Esophagus squamous epithelium (tissue), 5 donors: ENCODE results near the gene USB1. TPM values are rescaled to one million over a fixed set of nuclear protein-coding genes. Genes with fewer than 3 reads are reported as not detected.

ENCODE experiments used
- DNase-seq: peaks from one replicate; lab custom pipeline; 2025; lab: John Stamatoyannopoulos, UW
- H3K27ac ChIP-seq, 4 donors: fragments of 200-600 bp; sonication (generic); one replicate each; pipeline ENCODE4 v1.5.1; 2016 to 2019; ENCODE audit warnings: mild to moderate bottlenecking in 1 of 4
- H3K27me3 ChIP-seq, 4 donors: fragments of 200-600 bp; sonication (generic); 1 replicate in 3 of 4; 2 replicates in 1 of 4; pipeline versions ENCODE4 v1.5.1 to v1.6.0; 2017 to 2021; ENCODE audit warnings: antibody characterized with exemption in 1 of 4
- H3K36me3 ChIP-seq, 3 donors: fragments of 200-600 bp; sonication (generic); one replicate each; pipeline ENCODE4 v1.5.1; 2016 to 2019
- H3K4me1 ChIP-seq, 3 donors: fragments of 200-600 bp; sonication (generic); one replicate each; pipeline ENCODE4 v1.5.1; 2017 to 2019
- H3K4me3 ChIP-seq, 4 donors: fragments of 200-600 bp; sonication (generic); 1 replicate in 3 of 4; 2 replicates in 1 of 4; pipeline ENCODE4 v1.5.1; 2016 to 2019; ENCODE audit warnings: mild to moderate bottlenecking in 2 of 4, moderate library complexity in 1 of 4
- H3K9me3 ChIP-seq, 3 donors: fragments of 200-600 bp; sonication (generic); one replicate each; pipeline ENCODE4 v1.5.1; 2016 to 2019
- POLR2A ChIP-seq, 4 donors: fragments of 450-650 bp; IDR thresholded peaks; one replicate each; pipeline ENCODE4 v1.6.1; 2017; ENCODE audit warnings: antibody characterized with exemption in 4 of 4, mild to moderate bottlenecking in 4 of 4, moderate library complexity in 3 of 4
- WGBS, 2 donors: methylation state at CpG; one replicate each; pipeline ENCODE4 v1.1.5; 2018; 5-methylcytosine and 5-hydroxymethylcytosine counted together
- intact Hi-C: fragments of 100-400 bp; cut with DNase I; formaldehyde crosslinking; loops from one replicate; pipeline ENCODE4 v1.15.0; 2022
- total RNA-seq, 4 donors: library from RNA; depleted of rRNA; stranded (reverse); fragments of >200 nt; gene quantifications; one replicate each; pipeline ENCODE4 v1.1.0, GENCODE V29; 2016
- TF ChIP-seq, protein P1 (sequence below), 6 experiments: fragments of 450-650 bp in 4 of 6; fragments of 200-600 bp in 2 of 6; sonication (generic) in 2 of 6; IDR thresholded peaks; one replicate each; pipeline ENCODE4 v1.5.1; 2016 to 2019; ENCODE audit warnings: antibody characterized with exemption in 6 of 6, mild to moderate bottlenecking in 4 of 6, moderate library complexity in 4 of 6
- donor health status: DM: yes; HTN: yes; CAD: no.

Gene USB1, protein sequence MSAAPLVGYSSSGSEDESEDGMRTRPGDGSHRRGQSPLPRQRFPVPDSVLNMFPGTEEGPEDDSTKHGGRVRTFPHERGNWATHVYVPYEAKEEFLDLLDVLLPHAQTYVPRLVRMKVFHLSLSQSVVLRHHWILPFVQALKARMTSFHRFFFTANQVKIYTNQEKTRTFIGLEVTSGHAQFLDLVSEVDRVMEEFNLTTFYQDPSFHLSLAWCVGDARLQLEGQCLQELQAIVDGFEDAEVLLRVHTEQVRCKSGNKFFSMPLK
- total RNA-seq: 10 to 100 TPM; 11.2 to 23.9 (median 18.6) TPM

DNA sequence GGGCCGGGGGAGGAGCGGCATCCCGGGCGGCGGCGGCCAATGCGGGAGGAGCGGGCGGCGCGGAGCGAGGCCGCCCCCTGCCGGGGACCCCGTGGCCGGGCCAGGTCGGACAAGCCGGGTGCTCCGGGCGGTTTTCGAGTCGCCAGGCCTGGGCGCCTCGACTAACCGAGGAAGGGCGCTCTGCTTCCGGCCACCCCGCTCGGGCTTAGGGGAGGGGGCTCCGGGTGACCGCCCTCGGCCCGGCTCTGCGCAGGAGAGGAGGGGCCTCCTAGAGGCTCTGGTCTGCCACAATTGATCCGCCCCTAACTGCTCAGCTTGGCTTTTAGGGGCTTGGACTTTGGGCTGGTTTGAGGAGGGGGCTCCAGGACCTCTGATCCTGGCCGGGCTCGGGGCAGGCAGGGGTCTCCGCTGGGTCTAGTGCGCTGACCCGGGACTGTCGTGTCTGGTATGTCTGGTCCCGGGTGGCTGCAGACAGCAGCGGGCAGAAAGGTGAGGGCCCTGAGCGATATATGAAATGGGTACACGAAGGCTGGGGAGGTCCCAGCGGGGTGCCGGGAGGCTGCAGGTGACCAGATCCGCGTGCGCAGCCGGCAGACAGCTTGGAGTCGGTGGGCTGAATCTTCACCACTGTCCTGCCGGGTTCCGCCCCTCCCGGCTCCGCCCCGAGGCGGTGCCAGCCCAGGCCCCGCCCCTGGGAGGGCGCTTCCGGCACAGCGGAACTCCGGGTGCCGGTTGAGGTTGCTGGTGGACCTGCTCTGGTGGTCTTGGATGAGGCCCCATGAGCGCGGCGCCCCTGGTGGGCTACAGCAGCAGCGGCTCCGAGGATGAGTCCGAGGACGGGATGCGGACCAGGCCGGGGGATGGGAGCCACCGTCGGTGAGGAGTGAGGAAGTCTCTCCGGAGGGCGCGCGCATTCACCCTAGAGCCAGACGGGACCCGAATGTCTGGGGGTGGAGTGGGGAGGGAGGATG, at the start of gene USB1:
TSS of gene USB1 (plus strand) at position 702 of the 971 bp plus-strand sequence. CDS start at position 779, 77 bp downstream.
- H3K4me1 ChIP-seq: peaks cover 13 to 48% (median 33%) of the 10 kb centered on the region in 3 donors
- TF ChIP-seq, protein P1, sequence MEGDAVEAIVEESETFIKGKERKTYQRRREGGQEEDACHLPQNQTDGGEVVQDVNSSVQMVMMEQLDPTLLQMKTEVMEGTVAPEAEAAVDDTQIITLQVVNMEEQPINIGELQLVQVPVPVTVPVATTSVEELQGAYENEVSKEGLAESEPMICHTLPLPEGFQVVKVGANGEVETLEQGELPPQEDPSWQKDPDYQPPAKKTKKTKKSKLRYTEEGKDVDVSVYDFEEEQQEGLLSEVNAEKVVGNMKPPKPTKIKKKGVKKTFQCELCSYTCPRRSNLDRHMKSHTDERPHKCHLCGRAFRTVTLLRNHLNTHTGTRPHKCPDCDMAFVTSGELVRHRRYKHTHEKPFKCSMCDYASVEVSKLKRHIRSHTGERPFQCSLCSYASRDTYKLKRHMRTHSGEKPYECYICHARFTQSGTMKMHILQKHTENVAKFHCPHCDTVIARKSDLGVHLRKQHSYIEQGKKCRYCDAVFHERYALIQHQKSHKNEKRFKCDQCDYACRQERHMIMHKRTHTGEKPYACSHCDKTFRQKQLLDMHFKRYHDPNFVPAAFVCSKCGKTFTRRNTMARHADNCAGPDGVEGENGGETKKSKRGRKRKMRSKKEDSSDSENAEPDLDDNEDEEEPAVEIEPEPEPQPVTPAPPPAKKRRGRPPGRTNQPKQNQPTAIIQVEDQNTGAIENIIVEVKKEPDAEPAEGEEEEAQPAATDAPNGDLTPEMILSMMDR (IDR thresholded peaks at IDR 0.05): peak; percentile 57 to 84 (median 72)
- peak in 1 of 4 donors; percentile 72 for TF ChIP-seq POLR2A (IDR thresholded peaks at IDR 0.05)
- peak within 1 kb of the TSS; percentile 65 to 91 (median 78) for H3K4me3 ChIP-seq
- no peaks in the 10 kb centered on the region for H3K9me3 ChIP-seq
- intact Hi-C loops: loop anchor here (5.0 kb wide), 2 partner anchors 99 to 244 kb away; no protein-coding TSS in a partner anchor
- DNase-seq: no peak
- 0 to 1% methylated on average over 6 to 23 of the region's 81 CpGs for WGBS, 2 donors
- H3K27ac ChIP-seq: peak within 1 kb of the TSS; percentile 90 to 96 (median 93)
- H3K27me3 ChIP-seq: no peaks in the 10 kb centered on the region
- peaks cover 13 to 38% (median 20%) of the 10 kb centered on the region in 3 donors for H3K36me3 ChIP-seq

DNA sequence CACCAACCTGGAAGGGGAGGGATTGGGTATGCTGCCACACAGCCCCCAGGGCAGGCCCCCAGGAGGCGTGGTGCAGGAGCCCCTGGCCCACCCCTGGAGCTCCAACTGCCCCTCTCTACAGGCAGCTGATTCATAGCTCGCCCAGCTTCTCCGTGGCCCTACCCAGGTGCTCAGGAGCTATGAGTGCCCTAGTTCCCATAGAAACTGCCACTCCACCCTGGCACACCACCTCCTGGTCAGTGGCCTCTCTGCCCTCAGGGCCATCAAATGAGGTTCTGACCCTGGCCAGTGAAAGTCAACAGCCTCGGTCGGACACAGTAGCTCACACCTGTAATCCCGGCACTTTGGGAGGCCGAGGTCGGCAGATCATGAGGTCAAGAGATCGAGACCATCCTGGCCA, 48.3 kb upstream of the USB1 start:
- intact Hi-C loops: no loop called here
- TF ChIP-seq, protein P1 (IDR thresholded peaks at IDR 0.05): no peak
- TF ChIP-seq POLR2A (IDR thresholded peaks at IDR 0.05): no peak
- no peaks in the 10 kb centered on the region for H3K9me3 ChIP-seq
- WGBS, 2 donors: 83% methylated on average over 4 of the region's 9 CpGs; no CpG with 5 or more reads in 1 of the 2 donors
- H3K4me1 ChIP-seq: no peaks in the 10 kb centered on the region
- peaks cover 0 to 9% (median 0%) of the 10 kb centered on the region in 4 donors for H3K27me3 ChIP-seq
- H3K36me3 ChIP-seq: no peaks in the 10 kb centered on the region
- no peak overlapping the region for H3K27ac ChIP-seq
- H3K4me3 ChIP-seq: no peak overlapping the region
- DNase-seq: no peak

DNA sequence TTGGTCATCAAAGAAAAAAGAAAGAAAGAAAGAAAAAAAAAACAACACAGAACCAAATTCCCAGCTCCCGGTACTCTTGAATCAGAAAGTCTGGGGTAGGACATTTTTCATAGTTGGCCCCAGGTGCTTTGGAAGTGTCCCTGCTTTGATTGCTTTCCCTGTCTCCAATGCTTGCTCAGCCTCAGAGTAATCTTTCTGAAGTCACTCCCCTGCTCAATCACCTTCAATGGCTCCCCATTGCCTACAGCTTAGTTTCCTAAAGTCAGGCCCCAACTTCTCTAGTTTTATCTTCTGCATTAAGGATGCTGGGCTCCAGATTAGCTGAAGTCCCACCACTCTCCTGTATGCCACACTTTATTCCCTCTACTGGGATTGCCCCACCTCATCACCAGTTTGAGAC, 47.4 kb upstream of the USB1 start:
- no peak overlapping the region for H3K4me3 ChIP-seq
- H3K27ac ChIP-seq: no peak overlapping the region
- TF ChIP-seq, protein P1 (IDR thresholded peaks at IDR 0.05): no peak
- no peak for TF ChIP-seq POLR2A (IDR thresholded peaks at IDR 0.05)
- no peaks in the 10 kb centered on the region for H3K9me3 ChIP-seq
- 84 to 94% methylated on average over 1 of the region's 1 CpG for WGBS, 2 donors
- H3K36me3 ChIP-seq: no peaks in the 10 kb centered on the region
- no peak for DNase-seq
- no peaks in the 10 kb centered on the region for H3K4me1 ChIP-seq
- intact Hi-C loops: no loop called here
- H3K27me3 ChIP-seq: peaks cover 0 to 9% (median 0%) of the 10 kb centered on the region in 4 donors

DNA sequence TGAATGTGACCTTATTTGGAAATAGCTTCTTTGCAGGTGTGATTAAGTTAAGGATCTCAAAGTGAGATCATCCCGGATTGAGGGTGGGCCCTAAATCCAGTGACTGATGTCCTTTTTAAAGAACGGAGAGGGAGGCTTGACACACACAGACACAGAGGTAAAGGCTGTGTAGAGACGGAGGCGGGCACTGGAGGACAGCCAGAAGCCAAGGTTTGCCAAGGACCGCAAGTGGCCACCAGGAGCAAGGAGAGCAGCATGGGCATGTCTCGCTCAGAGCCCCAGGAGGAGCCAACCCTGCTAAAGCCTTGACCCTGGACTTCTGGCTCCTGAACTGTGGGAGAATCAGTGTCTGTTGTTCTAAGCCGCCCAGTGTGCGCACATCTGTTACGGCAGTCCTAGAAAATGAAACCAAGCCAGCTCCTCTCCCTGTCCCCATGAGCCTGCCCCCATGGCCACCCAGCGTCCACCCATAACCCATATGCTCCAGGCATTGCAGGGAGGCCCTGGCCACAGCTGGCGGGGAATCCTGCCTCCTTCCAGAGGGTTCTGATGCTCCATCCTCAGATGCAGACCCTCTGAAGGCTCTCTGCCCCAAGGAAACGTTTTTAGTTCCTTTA, 45.5 kb upstream of the USB1 start:
- intact Hi-C loops: no loop called here
- H3K36me3 ChIP-seq: no peaks in the 10 kb centered on the region
- H3K4me1 ChIP-seq: no peaks in the 10 kb centered on the region
- 46 to 55% methylated on average over 8 to 9 of the region's 12 CpGs for WGBS, 2 donors
- H3K27ac ChIP-seq: no peak overlapping the region
- no peak overlapping the region for H3K4me3 ChIP-seq
- H3K27me3 ChIP-seq: peaks cover 0 to 7% (median 0%) of the 10 kb centered on the region in 4 donors
- no peaks in the 10 kb centered on the region for H3K9me3 ChIP-seq
- TF ChIP-seq POLR2A (IDR thresholded peaks at IDR 0.05): no peak
- TF ChIP-seq, protein P1 (IDR thresholded peaks at IDR 0.05): peak in 1 of 6 experiments; percentile 25
- no peak for DNase-seq
